Ureter (tissue), 1 donor: ENCODE measurements around the gene SENP3. TPM values are rescaled to one million over a fixed set of nuclear protein-coding genes. Genes with fewer than 3 reads are reported as not detected.

Experiments used
- DNase-seq: peaks from one replicate; pipeline ENCODE4 v3.0.0-alpha.2; 2020; ENCODE audit warnings: low spot score
- total RNA-seq: library from RNA; stranded (reverse); gene quantifications from one replicate; pipeline ENCODE4 v1.2.4, GENCODE V29; 2023
- donor health status: DM: yes; HTN: yes; CAD: no.

The SENP3 gene
- total RNA-seq, 1 donor from 2014 or later, result 43.9 TPM

GRCh38 chr17:7556627-7557026 is 5.1 kb upstream of the SENP3 start:
- no peak for DNase-seq

DNA sequence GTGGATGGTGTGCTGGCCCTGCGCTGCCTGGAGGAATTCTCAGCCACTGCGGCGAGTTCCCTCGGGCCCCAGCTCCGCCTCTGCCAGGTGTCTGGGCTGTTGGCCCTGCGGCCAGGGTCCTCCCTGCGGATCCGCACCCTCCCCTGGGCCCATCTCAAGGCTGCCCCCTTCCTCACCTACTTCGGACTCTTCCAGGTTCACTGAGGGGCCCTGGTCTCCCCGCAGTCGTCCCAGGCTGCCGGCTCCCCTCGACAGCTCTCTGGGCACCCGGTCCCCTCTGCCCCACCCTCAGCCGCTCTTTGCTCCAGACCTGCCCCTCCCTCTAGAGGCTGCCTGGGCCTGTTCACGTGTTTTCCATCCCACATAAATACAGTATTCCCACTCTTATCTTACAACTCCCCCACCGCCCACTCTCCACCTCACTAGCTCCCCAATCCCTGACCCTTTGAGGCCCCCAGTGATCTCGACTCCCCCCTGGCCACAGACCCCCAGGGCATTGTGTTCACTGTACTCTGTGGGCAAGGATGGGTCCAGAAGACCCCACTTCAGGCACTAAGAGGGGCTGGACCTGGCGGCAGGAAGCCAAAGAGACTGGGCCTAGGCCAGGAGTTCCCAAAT is 4.5 kb upstream of the SENP3 start:
- no peak for DNase-seq

DNA sequence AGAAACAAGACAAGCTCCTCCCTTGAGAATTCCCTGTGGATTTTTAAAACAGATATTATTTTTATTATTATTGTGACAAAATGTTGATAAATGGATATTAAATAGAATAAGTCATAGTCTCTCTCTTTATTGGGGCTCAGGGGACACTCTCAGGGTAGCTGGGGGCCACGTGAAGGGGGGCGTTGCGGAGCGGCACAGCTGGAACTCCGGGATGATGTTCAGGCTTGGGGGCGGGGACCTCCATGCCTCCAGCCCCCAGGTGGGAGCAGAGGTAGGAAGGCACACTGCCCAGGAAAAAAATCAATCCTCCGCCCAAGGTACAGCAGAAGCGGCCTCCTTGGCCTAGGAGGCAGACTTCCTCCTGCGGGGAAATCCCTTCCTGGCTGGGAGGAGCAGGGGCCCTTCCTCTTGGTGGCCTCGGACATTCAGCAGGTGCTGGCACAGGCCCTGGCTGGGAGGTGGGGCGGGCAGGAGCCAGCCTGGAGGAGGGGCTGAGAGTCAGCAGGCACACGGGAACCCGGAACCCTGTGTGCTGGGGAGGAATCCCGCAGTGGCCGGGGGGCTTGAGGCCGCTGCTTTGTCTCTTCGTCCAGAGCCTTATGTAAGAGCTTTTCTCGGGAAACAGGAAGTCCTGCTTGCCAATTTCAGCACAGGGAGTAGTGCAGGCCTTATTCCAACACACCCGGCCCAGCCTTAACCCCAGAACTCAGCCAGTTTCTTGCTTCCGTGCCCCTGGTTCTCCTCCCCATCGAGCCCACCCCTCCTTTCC is 3.8 kb upstream of the SENP3 start:
- DNase-seq, result peak; percentile 91

DNA sequence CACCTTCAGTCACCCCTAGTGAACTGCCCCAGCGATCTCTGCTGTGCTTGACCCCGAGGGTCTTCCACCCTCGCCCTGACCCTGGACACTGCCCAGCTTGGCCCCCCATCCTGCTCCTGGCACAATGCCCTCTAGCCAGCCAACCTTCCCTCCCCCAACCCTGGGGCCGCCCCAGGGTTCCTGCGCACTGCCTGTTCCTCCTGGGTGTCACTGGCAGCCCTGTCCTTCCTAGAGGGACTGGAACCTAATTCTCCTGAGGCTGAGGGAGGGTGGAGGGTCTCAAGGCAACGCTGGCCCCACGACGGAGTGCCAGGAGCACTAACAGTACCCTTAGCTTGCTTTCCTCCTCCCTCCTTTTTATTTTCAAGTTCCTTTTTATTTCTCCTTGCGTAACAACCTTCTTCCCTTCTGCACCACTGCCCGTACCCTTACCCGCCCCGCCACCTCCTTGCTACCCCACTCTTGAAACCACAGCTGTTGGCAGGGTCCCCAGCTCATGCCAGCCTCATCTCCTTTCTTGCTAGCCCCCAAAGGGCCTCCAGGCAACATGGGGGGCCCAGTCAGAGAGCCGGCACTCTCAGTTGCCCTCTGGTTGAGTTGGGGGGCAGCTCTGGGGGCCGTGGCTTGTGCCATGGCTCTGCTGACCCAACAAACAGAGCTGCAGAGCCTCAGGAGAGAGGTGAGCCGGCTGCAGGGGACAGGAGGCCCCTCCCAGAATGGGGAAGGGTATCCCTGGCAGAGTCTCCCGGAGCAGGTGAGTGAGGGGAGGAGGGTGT is 3.0 kb upstream of the SENP3 start, which contains the start of gene TNFSF13:
Gene TNFSF13 (plus strand): TSS at position 207 of the 776 bp plus-strand sequence. CDS start 290 bp downstream, at position 497.
- no peak for DNase-seq

DNA sequence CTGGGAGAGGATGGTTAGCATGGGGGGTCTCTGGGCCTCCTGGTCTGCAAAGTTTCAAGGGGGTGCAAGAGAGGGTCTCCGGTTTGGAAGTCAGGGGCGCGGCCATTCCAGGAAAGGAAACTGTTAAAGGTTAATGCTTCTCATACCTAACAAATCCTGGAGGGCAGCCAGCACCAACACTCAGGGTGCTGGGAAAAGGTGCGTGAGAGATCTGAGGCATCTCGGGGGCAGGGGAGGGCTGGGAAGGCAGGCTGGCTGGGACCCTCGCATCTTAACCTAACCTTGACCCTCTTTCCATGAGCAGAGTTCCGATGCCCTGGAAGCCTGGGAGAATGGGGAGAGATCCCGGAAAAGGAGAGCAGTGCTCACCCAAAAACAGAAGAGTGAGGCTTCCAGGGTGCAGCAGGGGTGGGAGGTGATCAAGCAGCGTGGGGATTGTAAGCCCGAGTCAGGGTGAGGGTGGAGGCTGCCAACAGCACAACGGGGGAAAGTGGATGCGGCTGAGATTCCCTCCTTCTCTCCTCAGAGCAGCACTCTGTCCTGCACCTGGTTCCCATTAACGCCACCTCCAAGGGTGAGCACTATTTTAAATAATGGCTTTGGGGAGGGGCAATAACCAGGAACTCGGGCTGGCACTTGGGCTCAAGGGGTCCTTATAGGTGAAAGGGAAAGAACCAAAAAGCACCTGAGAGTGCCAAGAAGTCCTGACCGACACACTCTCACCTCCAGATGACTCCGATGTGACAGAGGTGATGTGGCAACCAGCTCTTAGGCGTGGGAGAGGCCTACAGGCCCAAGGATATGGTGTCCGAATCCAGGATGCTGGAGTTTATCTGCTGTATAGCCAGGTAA is 2.2 kb upstream of the SENP3 start:
- no peak for DNase-seq

GRCh38 chr17:7560172-7561027 is 1.3 kb upstream of the SENP3 start:
- no peak for DNase-seq

GRCh38 chr17:7561028-7561575 is 617 bp upstream of the SENP3 start:
- peak; percentile 94 for DNase-seq

DNA sequence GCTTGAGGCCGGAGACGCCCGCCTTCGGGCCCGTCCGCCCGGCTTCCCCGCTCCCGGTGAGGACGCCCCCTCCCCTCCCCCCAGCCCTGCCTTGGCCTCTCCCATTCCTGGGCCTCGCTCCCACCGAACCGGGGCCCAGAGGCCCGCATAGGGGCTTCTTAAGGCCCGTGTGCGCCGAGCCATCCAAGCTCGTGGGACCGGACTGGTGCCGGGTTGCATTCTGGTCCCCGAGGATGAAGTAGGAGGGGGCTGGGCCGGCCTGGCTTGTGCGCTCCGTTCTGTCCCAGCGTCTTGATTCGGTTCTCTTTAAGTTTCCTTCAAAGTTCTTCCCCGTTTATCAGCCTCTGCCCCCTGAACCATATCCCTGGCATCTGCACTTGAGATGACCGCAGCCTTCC is 488 bp downstream of the SENP3 start:
- DNase-seq, result no peak

DNA sequence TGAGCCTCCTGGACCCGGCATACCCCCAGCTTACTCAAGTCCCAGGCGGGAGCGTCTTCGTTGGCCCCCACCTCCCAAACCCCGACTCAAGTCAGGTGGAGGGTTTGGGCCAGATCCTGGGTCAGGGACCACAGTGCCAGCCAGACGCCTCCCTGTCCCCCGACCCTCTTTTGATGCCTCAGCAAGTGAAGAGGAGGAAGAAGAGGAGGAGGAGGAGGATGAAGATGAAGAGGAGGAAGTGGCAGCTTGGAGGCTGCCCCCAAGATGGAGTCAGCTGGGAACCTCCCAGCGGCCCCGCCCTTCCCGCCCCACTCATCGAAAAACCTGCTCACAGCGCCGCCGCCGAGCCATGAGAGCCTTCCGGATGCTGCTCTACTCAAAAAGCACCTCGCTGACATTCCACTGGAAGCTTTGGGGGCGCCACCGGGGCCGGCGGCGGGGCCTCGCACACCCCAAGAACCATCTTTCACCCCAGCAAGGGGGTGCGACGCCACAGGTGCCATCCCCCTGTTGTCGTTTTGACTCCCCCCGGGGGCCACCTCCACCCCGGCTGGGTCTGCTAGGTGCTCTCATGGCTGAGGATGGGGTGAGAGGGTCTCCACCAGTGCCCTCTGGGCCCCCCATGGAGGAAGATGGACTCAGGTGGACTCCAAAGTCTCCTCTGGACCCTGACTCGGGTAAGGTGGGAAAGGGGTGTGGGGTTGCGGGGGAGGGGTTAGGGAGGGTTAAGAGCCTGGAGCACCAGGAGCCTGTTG is 1.6 kb downstream of the SENP3 start:
- DNase-seq, result no peak

- no peak for DNase-seq
These were observed 7.9 kb downstream of the SENP3 start for GRCh38 chr17:7569571-7569970.

DNA sequence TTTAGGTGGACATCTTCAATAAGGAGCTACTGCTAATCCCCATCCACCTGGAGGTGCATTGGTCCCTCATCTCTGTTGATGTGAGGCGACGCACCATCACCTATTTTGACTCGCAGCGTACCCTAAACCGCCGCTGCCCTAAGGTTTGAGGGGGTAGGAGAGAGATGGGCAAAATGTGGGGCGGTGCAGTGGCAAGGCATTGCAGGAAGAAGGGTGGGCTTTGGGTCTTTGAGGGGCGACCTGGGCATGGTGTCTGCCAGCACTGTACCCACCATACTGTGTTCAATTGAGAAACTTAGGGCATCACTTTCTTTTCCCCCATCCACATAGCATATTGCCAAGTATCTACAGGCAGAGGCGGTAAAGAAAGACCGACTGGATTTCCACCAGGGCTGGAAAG is 8.6 kb downstream of the SENP3 start:
- no peak for DNase-seq

DNA sequence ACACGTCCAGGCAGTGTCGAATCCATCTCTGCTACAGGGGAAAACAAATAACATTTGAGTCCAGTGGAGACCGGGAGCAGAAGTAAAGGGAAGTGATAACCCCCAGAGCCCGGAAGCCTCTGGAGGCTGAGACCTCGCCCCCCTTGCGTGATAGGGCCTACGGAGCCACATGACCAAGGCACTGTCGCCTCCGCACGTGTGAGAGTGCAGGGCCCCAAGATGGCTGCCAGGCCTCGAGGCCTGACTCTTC is 10.5 kb downstream of the SENP3 start:
- no peak for DNase-seq

- peak; percentile 100 for DNase-seq
These were observed 11.0 kb downstream of the SENP3 start for GRCh38 chr17:7572588-7573323.

GRCh38 chr17:7573324-7574080 is 11.8 kb downstream of the SENP3 start:
- DNase-seq, result peak; percentile 93

- DNase-seq, result no peak
These were observed 12.6 kb downstream of the SENP3 start for GRCh38 chr17:7574176-7574953.

GRCh38 chr17:7575481-7575883 is 13.8 kb downstream of the SENP3 start:
- no peak for DNase-seq

DNA sequence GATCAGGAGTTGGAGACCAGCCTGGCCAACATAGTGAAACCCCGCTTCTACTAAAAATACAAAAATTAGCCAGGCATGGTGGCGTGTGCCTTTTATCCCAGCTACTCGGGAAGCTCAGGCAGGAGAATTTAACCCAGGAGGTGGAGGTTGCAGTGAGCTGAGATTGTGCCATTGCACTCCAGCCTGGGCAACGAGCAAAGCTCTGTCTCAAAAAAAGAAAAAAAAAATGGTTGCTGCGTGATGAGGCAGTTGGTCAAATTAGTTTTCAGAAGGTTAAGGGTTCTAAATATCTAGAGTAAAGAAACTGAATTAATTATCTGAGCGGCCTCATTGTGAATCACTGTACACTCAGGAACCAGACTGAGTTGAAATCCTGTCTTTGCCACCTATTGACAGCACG is 14.2 kb downstream of the SENP3 start:
- no peak for DNase-seq
